ACC112 (cell line): Measurements from ENCODE around the gene TINAGL1.

Experiments
- H2AFZ ChIP-seq: fragments of 200-600 bp; sonication (generic); one replicate; pipeline ENCODE4 v1.6.0; 2017; ENCODE audit warnings: antibody characterized with exemption, low read length; ENCODE audit not compliant: unreplicated experiment
- H3K27ac ChIP-seq: fragments of 200-600 bp; sonication (generic); 2 replicates; pipeline ENCODE4 v1.5.1; 2014; ENCODE audit warnings: low read depth, mild to moderate bottlenecking, antibody characterized with exemption, low read length, moderate library complexity
- H3K27me3 ChIP-seq: fragments of 200-600 bp; sonication (generic); 2 replicates; pipeline ENCODE4 v1.6.1; 2014; ENCODE audit warnings: mild to moderate bottlenecking, antibody characterized with exemption, low read length, moderate library complexity, mixed read lengths; ENCODE audit not compliant: insufficient read depth
- H3K36me3 ChIP-seq: fragments of 200-600 bp; sonication (generic); 2 replicates; pipeline ENCODE4 v1.6.1; 2016; ENCODE audit warnings: mild to moderate bottlenecking, antibody characterized with exemption, low read length, moderate library complexity, mixed read lengths; ENCODE audit not compliant: insufficient read depth
- H3K4me1 ChIP-seq: fragments of 200-600 bp; sonication (generic); one replicate; pipeline ENCODE4 v1.6.1; 2016; ENCODE audit warnings: low read length, mixed read lengths; ENCODE audit not compliant: insufficient read depth, unreplicated experiment, control insufficient read depth
- H3K4me3 ChIP-seq: fragments of 200-600 bp; sonication (generic); 2 replicates; pipeline ENCODE4 v1.5.1; 2014; ENCODE audit warnings: mild to moderate bottlenecking, low read depth, low read length
- H3K79me2 ChIP-seq: fragments of 200-600 bp; sonication (generic); one replicate; pipeline ENCODE4 v1.6.0; 2016; ENCODE audit warnings: low read length; ENCODE audit not compliant: control insufficient read depth, unreplicated experiment, insufficient read depth

The TINAGL1 gene

DNA sequence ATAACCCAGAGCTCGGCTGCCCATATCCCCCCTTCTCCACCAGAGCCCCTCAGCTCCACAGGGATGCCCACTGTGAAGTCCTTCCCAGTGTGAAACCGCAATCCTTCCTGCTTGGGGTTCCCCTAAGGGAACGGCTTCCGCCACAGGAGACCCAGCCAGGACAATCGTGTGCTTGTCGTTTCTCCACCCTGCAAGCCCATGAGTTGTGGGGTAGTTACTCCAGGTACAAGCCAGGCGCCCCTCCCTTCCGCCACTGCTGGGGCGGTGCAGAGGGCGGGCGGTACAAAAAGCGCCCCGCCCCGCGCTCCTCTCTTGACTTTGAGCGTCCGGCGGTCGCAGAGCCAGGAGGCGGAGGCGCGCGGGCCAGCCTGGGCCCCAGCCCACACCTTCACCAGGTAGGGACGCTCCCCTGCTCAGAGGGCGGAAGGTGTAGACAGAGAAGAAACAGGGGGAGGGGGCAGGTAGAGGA, at the start of gene TINAGL1:
Gene TINAGL1, plus strand, starts transcription at position 315 of the 469 bp plus-strand sequence. CDS start 634 bp downstream, outside the sequence.
- H3K36me3 ChIP-seq = no peaks in the 10 kb centered on the region
- H3K27me3 ChIP-seq = no peaks in the 10 kb centered on the region
- H3K4me1 ChIP-seq = peaks cover 50% of the 10 kb centered on the region
- H3K79me2 ChIP-seq = peaks cover 9% of the 10 kb centered on the region
- no peak within 1 kb of the TSS for H3K27ac ChIP-seq
- H2AFZ ChIP-seq = no peak within 1 kb of the TSS
- peak within 1 kb of the TSS; percentile 64 for H3K4me3 ChIP-seq

GRCh38 chr1:31529999-31530684, 46.2 kb upstream of the TINAGL1 start:
- Histone ChIP-seq H3K79me2 (no peaks in the 10 kb centered on the region), H2AFZ (peak overlapping the region; percentile 10), H3K4me3 (peak overlapping the region; percentile 42; the same call in 1 of the 2 replicates), H3K27me3 (no peaks in the 10 kb centered on the region), H3K4me1 (peaks cover 21% of the 10 kb centered on the region), H3K27ac (peak overlapping the region; percentile 63; the same call in 1 of the 2 replicates), H3K36me3 (no peaks in the 10 kb centered on the region)

DNA sequence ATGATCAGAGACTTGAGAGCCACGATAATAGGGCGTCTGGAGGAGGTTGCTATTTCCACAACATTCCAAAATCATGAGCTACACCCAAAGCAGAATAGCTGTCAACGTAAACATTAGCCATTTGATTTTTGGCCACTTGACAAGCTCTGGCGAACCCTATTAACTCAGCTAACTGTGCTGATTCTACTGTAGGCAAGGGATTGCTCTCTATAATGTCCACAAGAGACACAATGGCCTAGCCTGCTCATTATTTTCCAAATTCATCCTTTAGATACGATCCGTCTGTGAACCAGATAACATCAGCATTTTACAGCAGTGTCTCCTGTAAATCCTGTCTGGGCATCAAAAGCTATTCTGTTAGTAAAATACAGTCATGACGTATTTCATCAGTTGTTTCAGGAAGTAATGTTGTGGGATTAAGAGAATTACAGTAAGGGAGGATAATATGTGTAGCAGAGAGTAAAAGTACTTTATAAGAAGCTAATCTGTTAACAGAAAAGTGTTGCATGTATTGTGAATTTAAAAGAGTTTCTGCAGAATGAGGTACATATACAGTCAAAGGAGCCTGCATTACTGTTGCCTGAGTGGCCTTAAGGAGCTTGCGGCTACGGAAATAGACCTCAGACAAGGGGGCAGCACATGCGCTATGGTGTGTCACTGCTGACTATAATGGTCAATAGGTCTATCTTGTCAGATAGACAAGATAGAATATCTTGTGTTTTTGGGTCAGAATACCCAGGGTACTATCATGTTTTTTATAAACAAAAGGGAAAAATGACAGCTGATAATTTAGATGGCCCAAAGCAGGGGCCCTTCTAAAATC, 44.9 kb upstream of the TINAGL1 start:
- Histone ChIP-seq H3K27ac (peak overlapping the region; percentile 63), H3K27me3 (no peaks in the 10 kb centered on the region), H3K36me3 (no peaks in the 10 kb centered on the region), H2AFZ (peak overlapping the region; percentile 37), H3K4me1 (peaks cover 21% of the 10 kb centered on the region), H3K79me2 (no peaks in the 10 kb centered on the region), H3K4me3 (peak overlapping the region; percentile 42; the same call in 1 of the 2 replicates)

GRCh38 chr1:31532173-31532572, 44.1 kb upstream of the TINAGL1 start:
- no peak overlapping the region for H2AFZ ChIP-seq
- H3K36me3 ChIP-seq = no peaks in the 10 kb centered on the region
- H3K27ac ChIP-seq = no peak overlapping the region
- no peaks in the 10 kb centered on the region for H3K27me3 ChIP-seq
- H3K4me1 ChIP-seq = peaks cover 21% of the 10 kb centered on the region
- no peaks in the 10 kb centered on the region for H3K79me2 ChIP-seq
- H3K4me3 ChIP-seq = no peak overlapping the region

DNA sequence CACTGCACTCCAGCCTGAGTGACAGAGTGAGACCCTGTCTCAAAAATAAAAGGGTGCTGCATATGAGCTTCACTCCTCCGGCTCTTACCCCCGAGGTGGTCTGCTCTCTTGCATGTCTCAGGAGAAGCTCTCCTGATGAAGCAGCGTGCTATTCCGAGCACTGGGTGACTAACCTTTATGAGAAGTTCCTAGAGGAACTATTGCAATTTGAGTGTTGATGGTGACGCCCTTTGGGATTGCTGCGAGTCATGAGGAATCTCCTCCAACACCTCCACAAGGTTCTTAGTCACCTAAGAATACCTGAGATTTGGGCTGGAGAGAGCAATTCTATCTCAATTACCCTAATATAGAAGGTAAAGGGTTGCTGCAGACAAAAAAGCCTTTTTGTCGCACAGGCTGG, 40.8 kb upstream of the TINAGL1 start:
- Histone ChIP-seq H3K79me2 (no peaks in the 10 kb centered on the region), H3K4me1 (peaks cover 14% of the 10 kb centered on the region), H3K27ac (no peak overlapping the region), H2AFZ (no peak overlapping the region), H3K36me3 (no peaks in the 10 kb centered on the region), H3K4me3 (no peak overlapping the region), H3K27me3 (peaks cover 2% of the 10 kb centered on the region; the same call in 1 of the 2 replicates)

GRCh38 chr1:31539329-31539728, 37.0 kb upstream of the TINAGL1 start:
- no peak overlapping the region for H2AFZ ChIP-seq
- H3K4me3 ChIP-seq = no peak overlapping the region
- no peaks in the 10 kb centered on the region for H3K79me2 ChIP-seq
- no peak overlapping the region for H3K27ac ChIP-seq
- H3K4me1 ChIP-seq = no peaks in the 10 kb centered on the region
- no peaks in the 10 kb centered on the region for H3K36me3 ChIP-seq
- H3K27me3 ChIP-seq = peaks cover 20% of the 10 kb centered on the region

- no peak overlapping the region for H3K4me3 ChIP-seq
- H3K36me3 ChIP-seq = no peaks in the 10 kb centered on the region
- no peaks in the 10 kb centered on the region for H3K4me1 ChIP-seq
- H2AFZ ChIP-seq = no peak overlapping the region
- H3K79me2 ChIP-seq = no peaks in the 10 kb centered on the region
- H3K27ac ChIP-seq = no peak overlapping the region
- peaks cover 20% of the 10 kb centered on the region for H3K27me3 ChIP-seq
These were observed 35.1 kb upstream of the TINAGL1 start for GRCh38 chr1:31541194-31541593.

DNA sequence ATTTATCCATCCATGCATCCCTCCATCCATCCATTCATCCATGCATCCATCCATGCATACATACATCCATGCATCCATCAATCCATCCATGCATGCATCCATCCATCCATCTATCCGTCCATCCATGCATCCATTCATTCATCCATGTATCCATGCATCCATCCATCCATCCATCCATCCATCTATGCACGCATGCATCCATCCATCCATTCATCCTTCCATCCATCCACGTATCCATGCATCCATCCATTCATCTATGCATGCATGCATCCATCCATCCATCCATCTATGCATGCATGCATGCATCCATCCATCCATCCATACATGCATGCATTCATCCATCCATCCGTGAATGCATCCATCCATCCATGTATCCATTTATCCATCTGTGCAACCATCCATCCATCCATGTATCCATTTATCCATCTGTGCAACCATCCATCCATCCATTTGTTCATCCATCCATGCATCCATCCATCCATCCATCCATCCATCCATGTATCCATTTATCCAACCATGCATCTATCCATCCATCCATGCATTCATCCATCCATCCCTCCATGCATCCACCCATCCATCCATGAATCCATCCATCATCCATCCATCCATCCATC, 30.3 kb upstream of the TINAGL1 start:
- Histone ChIP-seq H3K27me3 (peaks cover 14% of the 10 kb centered on the region), H2AFZ (no peak overlapping the region), H3K4me3 (no peak overlapping the region), H3K36me3 (no peaks in the 10 kb centered on the region), H3K27ac (no peak overlapping the region), H3K79me2 (no peaks in the 10 kb centered on the region), H3K4me1 (peaks cover 12% of the 10 kb centered on the region)

DNA sequence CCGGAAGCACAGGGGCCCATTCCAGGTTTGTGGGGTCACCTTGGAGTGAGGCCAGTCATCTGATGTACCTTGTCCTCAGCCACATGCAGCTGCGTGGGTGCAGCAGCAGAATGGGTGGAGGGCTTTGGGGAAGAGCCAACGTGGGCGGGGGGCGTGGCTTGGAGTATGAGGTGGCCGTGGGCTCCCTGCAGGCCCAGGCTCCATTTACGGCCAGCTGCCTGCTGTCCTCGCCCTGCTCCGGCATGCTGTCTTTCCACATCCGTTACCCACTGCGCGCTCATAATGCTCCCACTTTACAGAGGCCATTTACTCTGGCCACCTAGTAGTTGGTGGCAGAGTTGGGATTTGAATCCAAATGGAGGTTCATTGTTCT, 27.8 kb upstream of the TINAGL1 start:
- Histone ChIP-seq H2AFZ (no peak overlapping the region), H3K27ac (no peak overlapping the region), H3K4me1 (peaks cover 12% of the 10 kb centered on the region), H3K79me2 (no peaks in the 10 kb centered on the region), H3K27me3 (no peaks in the 10 kb centered on the region), H3K36me3 (no peaks in the 10 kb centered on the region), H3K4me3 (peak overlapping the region; percentile 51)

- peaks cover 12% of the 10 kb centered on the region for H3K4me1 ChIP-seq
- H3K4me3 ChIP-seq = peak overlapping the region; percentile 68
- H3K27ac ChIP-seq = peak overlapping the region; percentile 32
- H2AFZ ChIP-seq = peak overlapping the region; percentile 91
- H3K36me3 ChIP-seq = no peaks in the 10 kb centered on the region
- H3K27me3 ChIP-seq = no peaks in the 10 kb centered on the region
- H3K79me2 ChIP-seq = no peaks in the 10 kb centered on the region
These were observed 27.2 kb upstream of the TINAGL1 start for GRCh38 chr1:31548907-31549808.
